ENCODE measurements around the gene ANAPC4.

The ANAPC4 gene

DNA sequence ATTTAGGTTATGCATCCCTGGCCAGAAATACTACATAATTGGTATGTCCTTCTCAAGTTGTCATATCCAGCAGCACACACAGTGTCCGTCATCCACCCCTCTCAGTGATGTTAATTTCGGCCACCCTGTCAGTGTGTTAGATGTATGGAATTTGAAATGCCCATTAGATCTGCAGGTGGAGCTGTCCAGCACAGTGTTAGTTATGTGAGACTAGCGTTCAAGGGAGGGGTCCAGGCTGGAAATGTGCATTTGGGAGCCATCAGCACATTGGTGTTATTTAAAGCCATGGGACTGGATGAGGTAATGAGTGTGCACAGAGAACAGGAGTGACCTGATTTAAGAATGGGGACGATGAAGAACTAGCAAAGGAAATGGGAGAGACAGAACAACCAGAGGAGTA, 22.4 kb downstream of the ANAPC4 start:
- TF ChIP-seq, protein P1, sequence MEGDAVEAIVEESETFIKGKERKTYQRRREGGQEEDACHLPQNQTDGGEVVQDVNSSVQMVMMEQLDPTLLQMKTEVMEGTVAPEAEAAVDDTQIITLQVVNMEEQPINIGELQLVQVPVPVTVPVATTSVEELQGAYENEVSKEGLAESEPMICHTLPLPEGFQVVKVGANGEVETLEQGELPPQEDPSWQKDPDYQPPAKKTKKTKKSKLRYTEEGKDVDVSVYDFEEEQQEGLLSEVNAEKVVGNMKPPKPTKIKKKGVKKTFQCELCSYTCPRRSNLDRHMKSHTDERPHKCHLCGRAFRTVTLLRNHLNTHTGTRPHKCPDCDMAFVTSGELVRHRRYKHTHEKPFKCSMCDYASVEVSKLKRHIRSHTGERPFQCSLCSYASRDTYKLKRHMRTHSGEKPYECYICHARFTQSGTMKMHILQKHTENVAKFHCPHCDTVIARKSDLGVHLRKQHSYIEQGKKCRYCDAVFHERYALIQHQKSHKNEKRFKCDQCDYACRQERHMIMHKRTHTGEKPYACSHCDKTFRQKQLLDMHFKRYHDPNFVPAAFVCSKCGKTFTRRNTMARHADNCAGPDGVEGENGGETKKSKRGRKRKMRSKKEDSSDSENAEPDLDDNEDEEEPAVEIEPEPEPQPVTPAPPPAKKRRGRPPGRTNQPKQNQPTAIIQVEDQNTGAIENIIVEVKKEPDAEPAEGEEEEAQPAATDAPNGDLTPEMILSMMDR (IDR thresholded peaks at IDR 0.05; ENCODE audit: control extremely low read depth, extremely low read depth, low read depth, missing control alignments), result no peak
- CTCF ChIA-PET, result interaction anchor here (1.4 kb wide), 1 partner anchor 11 kb away, joined by 3 read pairs; no protein-coding TSS in a partner anchor
- POLR2A ChIA-PET, result no interaction called here
- no peak for DNase-seq (ENCODE audit: extremely low spot score)

DNA sequence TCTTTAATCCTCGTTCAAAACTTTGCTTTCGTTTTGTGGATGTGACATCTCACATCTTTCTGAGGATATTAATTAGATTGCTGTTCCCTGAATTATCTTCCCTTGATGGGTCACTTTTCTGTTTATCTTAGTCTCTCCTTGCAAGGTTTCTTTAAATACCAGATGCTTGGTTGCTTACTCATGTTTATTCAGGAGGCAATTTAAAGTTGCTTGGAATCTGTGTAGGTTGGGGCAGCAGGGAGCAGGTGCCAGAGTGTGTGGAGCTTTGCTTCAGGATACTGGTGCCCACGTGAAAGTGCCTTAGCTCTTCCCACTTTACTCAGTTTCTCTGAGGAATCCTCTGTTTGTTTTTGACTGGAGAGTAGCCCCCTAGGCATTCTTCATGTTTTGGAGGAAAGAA, 24.0 kb downstream of the ANAPC4 start:
- TF ChIP-seq, protein P1 (IDR thresholded peaks at IDR 0.05; ENCODE audit: control extremely low read depth, extremely low read depth, low read depth, missing control alignments), result no peak
- CTCF ChIA-PET, result interaction anchor here (1.1 kb wide), 1 partner anchor 17 kb away, joined by 4 read pairs; no protein-coding TSS in a partner anchor

DNA sequence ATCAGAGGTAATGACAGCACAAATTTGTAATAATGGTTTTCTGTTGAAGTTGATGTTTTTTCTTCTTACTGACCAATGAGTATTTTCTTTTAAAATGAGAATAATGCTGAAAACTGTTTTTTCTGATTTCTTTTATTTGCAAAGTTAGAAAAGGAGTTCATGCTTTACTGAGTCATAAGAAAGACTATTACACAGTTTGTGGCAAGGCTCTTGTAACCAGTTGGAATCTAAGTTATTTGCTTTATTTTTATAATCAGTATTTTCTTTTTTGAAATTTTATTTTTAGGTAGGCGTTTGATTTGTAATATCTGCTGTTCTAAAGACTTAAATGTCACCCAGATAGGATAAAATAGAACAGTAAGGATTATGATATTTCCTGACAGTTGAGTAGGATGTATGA, 25.5 kb downstream of the ANAPC4 start:
- TF ChIP-seq, protein P1 (IDR thresholded peaks at IDR 0.05; ENCODE audit: control extremely low read depth, extremely low read depth, low read depth, missing control alignments), result no peak
- ChIA-PET CTCF (interaction anchor here (1.4 kb wide), 1 partner anchor 13 kb away, joined by 3 read pairs; no protein-coding TSS in a partner anchor), POLR2A (no interaction called here)
- DNase-seq (ENCODE audit: extremely low spot score), result no peak

More for the DNA sequence above, 24.0 kb downstream of the ANAPC4 start:
- DNase-seq (ENCODE audit: extremely low spot score), result no peak
- POLR2A ChIA-PET, result no interaction called here

DNA sequence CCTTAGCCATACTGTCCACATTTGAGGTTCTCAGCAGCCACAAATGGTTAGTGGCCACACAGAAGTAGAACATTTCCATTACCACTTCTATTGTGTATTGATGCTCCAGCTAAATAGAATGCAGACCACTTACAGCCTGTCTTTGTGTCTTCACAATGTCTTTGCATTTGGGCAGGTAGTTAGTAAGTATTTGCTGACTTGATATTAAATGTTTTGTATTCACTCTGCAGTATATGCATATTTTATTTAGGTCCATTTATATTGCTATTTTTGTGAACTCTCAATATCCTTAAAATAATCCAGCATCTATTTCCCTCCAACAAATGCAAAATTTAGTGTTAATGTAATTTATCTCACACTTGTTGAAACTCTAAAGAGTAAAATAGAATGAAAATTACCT, 26.6 kb downstream of the ANAPC4 start:
- TF ChIP-seq, protein P1 (IDR thresholded peaks at IDR 0.05; ENCODE audit: control extremely low read depth, extremely low read depth, low read depth, missing control alignments), result no peak
- DNase-seq (ENCODE audit: extremely low spot score), result no peak
- ChIA-PET CTCF (interaction anchor here (1.4 kb wide), 1 partner anchor 12 kb away, joined by 3 read pairs; no protein-coding TSS in a partner anchor), POLR2A (no interaction called here)

DNA sequence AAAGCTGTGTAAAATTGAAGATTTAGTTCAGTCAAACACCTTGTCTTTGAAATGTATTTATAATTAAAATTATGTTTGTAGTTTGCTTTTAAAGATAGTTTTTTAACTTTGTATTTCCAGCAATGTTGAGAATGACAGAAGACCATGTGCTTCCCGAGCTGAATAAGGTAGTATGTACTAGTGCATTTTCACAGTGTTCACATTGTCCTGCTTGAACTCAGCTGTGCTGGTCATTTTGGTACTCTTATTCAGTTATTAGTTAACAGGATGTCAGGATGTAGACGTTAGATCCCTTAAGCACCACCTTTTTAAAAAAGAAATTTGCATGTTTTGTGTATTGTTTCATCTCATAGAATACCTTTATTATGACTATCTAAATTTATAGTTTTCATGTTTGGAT, 28.4 kb downstream of the ANAPC4 start:
- TF ChIP-seq, protein P1 (IDR thresholded peaks at IDR 0.05; ENCODE audit: control extremely low read depth, extremely low read depth, low read depth, missing control alignments), result no peak
- DNase-seq (ENCODE audit: extremely low spot score), result no peak
- POLR2A ChIA-PET, result no interaction called here
- CTCF ChIA-PET, result interaction anchor here (0.8 to 1.5 kb wide), 4 partner anchors 8 to 93 kb away, joined by 3 to 4 read pairs (median 3); partner anchors contain the start of gene ZCCHC4

DNA sequence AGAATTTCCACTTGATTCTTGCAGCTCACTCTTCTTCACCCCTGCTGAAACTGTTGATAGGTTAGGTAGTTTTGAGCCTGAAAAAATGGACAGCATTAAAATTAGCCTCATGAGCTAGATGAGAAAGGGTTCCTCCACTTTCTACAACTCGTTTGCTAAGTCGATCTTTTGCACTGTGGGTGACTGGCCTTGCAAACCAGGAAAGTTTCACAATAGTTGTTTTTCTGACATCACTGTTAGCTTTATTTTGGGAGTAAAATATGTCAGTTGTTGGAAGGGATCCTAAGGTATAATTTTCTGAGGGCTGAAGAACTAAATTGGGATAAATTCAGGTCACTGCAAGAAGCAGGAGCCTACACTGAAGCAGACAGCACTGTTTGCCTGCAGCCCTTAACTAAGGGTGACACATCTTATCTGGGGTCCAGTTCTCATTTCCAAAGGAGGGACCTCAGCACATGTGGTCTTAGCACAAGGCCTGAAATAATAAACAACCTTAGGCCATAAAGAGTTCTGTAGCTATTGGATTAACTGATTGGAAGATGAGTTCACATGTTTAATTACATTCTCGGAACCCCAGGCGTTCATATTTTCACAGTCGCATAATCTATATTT, 29.1 kb downstream of the ANAPC4 start:
- TF ChIP-seq, protein P1 (IDR thresholded peaks at IDR 0.05; ENCODE audit: control extremely low read depth, extremely low read depth, low read depth, missing control alignments), result no peak
- CTCF ChIA-PET, result interaction anchor here (0.8 to 1.5 kb wide), 3 partner anchors 9 to 94 kb away, joined by 3 to 4 read pairs (median 3); partner anchors contain the start of gene ZCCHC4
- DNase-seq (ENCODE audit: extremely low spot score), result no peak
- POLR2A ChIA-PET, result no interaction called here
